Activated CD4-positive, alpha-beta T cell treated with anti-CD3 and anti-CD28 coated beads, Interleukin-2, Interleukin-6, amounts not matched to agents 100 ng/mL and 50 ng/mL, durations not matched to agents 16 hours and 8 hours (primary cell): ENCODE data around the gene MST1.
"Not testable (repeated sequence)": the region's sequence is repeated elsewhere in the genome, so short reads cannot be mapped to it uniquely, and the experiment has no call there.

Source experiments
- DNase-seq: peaks from one replicate; pipeline ENCODE4 v3.0.0-alpha.2; 2020

The MST1 gene

DNA sequence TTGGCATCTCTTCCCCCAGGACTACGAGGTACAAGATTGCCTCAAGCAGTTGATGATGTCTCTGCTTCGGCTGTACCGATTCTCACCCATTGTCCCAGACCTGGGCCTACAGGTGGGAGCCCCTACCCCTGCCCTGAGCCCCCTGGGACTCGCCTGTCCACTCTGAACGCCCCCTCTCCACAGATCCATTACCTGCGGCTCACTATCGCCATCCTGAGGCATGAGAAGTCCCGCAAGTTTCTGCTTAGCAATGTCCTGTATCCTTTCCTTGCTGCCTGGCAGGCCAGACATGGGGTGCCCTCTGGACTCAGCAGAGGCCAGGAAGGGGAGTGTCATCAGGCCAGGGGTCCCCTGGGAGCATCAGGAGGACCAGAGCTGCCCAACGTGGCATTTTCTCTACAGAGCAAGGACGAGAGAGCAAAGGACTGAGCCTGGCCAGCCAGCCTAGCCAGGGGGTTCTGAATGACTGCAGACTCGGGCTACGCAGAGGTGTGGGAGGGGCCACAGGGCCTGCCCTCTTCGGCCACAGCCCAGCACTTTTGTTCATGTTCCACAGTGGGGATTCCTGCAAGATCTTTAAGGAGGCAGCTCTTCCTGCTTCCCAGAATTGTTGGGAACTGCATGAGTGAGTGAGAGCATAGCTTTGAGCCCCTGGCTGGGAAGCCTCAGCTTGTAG lies 11.3 kb upstream of the MST1 start:
- no peak for DNase-seq

DNA sequence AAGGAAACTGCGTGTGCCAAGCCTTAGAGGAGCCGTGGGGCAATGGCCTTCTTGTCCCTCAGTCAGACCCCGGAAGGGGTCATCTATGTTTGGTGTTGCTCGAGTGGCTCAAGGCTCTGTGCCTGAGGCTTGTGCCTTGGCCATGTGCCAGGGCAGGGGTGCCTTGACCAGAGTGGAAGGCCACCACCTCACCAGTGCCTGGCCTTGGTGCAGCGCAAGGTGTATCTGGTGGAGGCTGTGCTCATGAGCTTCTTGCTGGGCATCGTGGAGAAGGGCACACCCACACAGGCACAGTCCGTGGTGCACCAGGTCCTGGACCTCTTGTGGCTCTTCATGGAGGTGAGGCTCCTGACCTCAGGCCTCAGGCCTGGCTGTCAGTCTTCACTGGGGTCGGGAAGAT lies 10.7 kb upstream of the MST1 start:
- DNase-seq: no peak

DNA sequence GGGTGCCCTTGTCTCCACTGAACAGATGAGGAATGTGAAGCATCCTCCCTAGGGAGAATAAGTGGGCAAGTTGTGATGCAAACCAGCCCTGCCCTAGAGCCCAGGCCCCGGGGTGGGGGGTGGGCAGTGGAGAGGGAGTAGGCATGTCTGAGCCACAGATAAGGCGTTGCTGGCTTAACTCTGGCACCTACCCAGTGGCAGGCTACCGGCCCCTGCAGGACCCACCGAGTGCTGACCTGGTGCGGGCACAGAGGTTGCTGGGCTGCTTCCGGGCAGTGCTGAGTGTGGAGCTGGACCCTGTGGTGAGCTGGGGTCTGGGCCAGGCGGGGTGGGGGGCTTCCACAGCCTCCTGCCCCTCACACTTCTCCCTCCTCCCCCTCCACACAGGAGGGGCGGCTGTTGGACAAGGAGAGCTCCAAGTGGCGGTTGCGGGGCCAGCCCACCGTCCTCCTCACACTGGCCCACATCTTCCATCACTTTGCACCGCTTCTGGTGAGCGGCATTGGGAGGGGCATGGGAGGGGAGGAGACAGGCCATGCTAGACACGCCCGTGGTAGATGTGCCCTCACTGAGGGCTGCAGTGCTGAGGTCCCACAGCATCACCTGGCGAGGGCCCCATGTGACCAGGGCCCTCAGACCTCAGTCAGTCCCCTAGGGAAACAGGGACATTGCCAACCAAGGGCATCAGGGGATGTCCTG lies 10.2 kb upstream of the MST1 start:
- DNase-seq: no peak

DNA sequence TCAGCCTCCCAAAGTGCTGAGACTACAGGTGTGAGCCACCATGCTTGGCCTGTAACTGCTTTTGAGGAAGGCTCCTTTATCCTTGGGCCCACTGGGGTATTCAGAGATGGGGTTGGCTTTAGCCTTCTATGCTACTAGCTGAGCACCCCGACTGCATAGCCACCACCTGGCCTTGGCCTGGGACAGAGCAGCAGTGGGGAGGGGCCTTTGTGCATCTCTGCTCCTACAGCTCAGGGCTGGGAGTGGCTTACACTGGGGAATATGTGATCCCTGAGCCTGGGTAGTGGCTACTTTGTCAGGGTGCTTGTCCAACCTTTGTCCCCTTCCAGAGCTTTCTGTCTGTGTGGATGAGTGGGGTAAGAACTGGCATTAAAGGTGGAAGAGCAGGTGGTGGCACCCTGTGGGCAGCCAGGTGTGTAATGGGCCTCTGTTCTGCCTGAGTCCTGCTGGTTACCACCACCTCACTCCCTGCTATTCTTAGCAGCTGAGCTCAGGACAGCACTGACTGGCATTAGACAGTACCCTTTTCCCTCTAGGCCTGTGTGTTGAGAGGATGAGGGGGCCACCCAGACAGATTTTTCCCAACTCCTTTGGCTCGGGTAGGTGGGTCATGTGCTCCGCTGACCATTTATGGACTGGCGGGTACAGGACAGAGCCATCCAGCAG lies 6.2 kb upstream of the MST1 start:
- not testable (repeated sequence) for DNase-seq

DNA sequence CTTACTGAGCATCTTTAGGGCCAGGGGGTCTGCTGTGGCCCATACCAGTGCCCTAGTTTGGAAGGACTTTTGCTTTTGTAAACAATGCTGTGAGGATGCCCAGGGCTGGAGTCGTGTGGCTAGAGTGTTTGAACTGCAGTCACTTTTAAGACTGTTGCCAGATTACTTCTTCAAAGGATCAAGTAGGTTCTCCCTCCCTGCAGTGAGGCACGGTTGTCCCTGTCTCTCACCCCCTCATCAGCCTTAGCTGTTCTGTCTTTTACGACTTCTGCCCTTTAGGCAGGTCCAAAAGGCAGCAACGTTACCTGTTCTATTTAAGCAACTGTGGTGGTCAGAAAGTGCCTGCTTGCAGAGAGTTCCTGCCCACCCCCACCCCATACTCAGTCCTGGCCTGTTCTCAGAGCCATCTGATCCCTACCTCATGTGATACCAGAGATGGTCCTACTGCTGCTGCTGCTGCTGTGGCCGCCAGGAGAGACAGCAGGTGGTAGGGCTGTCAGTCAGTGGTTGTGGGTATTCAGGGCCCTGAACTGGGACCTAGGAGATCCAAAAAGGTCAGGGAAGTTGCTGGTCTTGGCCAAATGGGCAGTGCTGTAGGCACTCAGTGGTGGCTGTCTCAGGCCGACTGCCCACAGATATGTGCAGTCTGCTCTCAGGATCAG lies 5.3 kb upstream of the MST1 start:
- DNase-seq: not testable (repeated sequence)

- not testable (repeated sequence) for DNase-seq
These were observed 2.2 kb upstream of the MST1 start for GRCh38 chr3:49691481-49691880.

DNA sequence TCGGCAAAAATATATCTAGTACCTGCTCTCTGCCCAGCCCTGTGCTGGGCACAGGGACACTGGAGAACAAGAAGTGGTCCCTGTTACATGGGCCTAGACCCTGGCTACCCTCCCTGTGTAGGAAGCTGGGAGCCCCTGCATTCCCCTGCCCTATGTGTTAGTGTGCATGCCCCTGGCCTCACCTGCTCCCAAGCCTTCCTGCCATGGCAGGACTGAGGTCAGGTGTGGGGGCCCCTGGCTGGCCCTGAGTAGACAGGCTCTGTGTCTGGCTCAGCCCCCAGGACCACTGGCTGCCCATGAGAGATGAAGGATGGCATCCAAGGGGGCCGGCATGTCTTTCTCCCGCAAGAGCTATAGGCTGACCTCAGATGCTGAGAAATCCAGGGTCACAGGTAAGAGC lies 1.6 kb upstream of the MST1 start:
- not testable (repeated sequence) for DNase-seq

- DNase-seq: not testable (repeated sequence)
These were observed 792 bp upstream of the MST1 start for GRCh38 chr3:49689908-49690624.

- not testable (repeated sequence) for DNase-seq
These were observed 782 bp downstream of the MST1 start for GRCh38 chr3:49688338-49689045.

GRCh38 chr3:49687424-49687795 lies 1.9 kb downstream of the MST1 start:
- not testable (repeated sequence) for DNase-seq

GRCh38 chr3:49686769-49687423 lies 2.4 kb downstream of the MST1 start:
- peak; percentile 55 for DNase-seq

DNA sequence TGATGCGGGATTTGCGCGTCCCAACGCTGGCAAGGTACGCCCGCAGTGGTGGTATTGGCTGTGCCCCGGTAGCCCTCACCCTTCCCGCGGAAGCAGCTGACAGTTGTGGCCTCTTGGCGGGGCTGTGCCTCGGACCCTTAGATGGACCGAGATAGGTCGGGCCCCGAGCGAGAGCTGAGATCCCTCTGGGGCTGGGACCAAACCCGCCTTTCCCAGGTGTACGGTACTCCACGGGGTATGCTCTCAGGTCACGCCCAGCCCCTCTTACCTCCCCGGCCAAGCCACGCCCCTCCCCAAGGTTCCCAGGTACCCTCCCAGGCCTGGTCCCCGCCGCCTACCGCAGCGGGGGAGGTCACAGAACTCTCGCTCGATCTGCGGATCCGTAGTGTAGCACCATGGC lies 2.9 kb downstream of the MST1 start:
- not testable (repeated sequence) for DNase-seq

GRCh38 chr3:49685846-49686245 lies 3.4 kb downstream of the MST1 start:
- not testable (repeated sequence) for DNase-seq

GRCh38 chr3:49685103-49685502 lies 4.2 kb downstream of the MST1 start:
- DNase-seq: not testable (repeated sequence)

DNA sequence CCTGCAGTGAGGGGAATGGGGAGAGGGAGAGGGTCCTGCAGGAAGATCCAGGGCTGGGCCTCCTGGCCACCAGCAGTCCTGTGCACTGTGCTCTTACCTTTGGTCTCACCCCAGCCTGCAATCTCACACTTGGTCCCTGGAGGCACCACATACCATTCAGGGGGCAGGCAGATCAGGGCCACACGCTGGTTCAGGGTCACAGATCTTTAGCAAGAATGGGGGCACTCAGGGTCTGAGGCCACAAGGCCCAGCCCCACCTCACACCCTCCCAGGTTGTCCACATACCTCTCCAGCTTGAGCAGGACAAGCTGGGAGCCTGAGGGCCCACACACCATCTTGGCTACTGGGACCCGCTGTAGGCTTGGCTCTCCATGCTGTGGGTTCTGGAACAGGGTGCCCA lies 4.8 kb downstream of the MST1 start:
- not testable (repeated sequence) for DNase-seq

- DNase-seq: no peak
These were observed 6.1 kb downstream of the MST1 start for GRCh38 chr3:49683162-49683561.

DNA sequence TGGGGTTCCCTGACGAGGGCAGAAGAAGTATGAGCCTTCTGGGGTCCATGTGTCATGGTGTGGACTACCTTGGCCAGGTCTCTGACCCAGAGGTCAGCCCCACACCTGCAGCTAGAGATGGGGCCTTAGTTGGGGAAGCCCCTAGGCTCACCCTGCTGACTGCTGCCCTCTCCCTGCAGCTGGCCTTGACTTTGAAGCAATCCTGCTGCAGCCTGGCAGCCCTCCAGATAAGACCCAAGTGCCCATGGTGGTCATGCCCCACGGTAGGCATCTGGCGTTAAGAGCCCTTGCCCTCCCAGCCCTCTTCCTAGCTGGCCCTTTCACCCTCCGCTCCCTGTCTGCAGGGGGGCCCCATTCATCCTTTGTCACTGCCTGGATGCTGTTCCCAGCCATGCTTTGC lies 7.7 kb downstream of the MST1 start:
- no peak for DNase-seq

GRCh38 chr3:49681232-49681522 lies 8.1 kb downstream of the MST1 start:
- DNase-seq: no peak

GRCh38 chr3:49680493-49681231 lies 8.6 kb downstream of the MST1 start:
- no peak for DNase-seq

- DNase-seq: no peak
These were observed 13.4 kb downstream of the MST1 start for GRCh38 chr3:49675912-49676311.

GRCh38 chr3:49674497-49674983 lies 14.7 kb downstream of the MST1 start:
- no peak for DNase-seq
